ENCODE results near the gene ELF5.

GRCh38 chr11:34542089-34542488 is 28.5 kb upstream of the ELF5 start:
- TF ChIP-seq CBX3 (IDR thresholded peaks at IDR 0.05; ENCODE audit: borderline replicate concordance, low read depth), result no peak
- TF ChIP-seq RB1 (IDR thresholded peaks at IDR 0.05; ENCODE audit: borderline replicate concordance), result no peak
